ENCODE results near the gene ELK4.

The ELK4 gene

GRCh38 chr1:205578780-205579571, 52.8 kb downstream of the ELK4 start:
- DNase-seq, result no peak

DNA sequence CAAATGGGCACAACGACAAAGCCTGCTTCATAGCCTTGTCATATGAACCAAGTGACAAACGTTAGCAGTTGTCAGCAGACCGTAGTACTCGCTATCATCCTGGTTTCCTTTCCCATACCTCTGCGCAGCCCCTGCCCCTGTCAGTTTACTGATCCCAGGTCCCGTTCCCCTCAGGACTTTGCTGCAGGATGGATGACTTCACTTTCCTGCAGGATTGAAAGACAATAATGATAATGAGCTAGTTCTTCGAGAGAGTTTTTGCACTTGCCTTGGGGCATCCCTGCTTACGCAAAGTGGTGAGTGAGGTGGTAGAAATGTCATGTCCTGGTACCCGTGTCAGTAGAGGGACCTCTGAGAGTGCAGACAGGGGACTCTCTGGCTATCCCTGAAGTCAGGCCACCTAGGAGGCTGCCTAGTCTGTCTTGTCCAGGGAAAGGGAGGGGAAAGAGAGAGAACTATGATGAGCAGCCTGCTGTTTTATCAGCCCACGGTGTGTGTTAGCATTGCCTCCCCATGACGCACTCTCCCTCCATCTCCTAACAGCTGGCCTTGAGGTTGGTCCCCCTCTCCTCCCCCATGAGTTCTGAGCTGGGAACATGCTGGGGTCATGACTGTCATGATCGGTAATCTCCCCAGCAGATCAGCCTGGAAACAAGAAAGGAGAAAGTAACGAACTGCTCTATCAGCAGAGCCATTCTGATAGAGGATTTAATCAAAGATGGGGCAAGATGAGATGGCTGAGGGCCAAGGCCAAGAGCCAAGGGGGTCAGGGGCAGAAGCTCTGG, 53.7 kb downstream of the ELK4 start:
- no peak for DNase-seq

DNA sequence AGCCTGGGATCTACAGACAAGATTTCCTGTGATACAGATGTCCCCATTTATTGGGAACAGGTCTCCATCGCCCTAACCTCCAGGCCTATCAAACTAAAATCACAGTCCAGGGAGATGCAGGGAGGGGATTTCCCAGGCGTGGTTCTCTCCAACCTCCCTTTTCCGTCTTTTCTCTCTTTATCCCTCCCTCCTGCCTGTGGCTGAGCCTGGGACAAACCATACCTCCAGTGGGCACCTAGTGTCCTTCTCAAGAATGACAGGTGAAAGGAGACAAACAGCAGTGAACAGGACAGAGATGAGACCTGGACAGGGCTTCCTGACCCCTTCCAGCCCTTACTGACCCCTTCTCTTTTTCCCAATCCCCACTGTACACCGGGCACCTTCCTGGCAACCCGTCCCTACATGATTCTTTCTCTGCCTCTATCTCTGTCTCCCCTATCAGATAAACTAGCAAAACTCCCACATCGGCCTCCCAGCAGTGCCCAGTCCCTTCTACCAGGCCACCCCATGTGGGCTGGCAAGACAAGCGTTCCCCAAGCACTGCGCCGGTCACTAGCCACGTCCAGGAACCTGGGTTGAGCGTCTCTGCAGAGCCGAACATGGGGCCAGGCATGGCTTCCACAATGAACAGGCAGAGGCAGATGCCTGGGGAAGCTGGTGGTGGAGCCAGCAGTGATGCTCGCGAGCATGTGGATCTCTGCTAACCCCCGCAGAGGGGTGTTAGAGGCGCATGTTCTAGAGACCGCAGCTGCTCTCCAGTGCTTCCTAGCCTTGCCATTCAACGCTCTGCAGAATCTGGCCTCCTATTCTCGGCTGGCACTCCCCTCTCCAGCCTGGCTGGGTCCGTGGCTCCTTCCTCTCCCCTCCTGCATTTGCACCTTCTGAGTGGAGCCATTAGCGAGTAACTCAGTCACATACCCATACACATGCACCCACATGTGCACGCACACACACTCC, 54.7 kb downstream of the ELK4 start:
- DNase-seq, result no peak

DNA sequence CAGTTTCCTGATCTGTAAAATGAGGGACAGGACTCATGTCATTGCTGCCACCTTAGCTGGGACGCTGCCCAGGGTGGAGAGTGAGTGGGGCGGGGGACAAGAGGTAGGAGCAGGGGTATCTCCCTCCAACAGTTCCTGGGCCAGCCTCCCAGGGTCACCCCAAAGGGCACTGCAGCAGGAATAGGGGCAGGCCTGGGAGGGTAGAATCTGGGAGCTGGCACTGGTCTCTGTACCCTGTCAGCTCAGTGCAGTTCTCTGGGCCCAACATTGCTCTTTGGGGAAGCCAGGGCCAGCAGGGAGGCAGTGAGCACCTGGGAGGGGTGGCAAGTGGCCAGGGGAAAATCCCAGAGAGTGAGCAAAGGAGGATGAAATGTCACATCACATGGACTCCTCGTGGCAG, 55.8 kb downstream of the ELK4 start:
- no peak for DNase-seq

GRCh38 chr1:205575294-205575885, 56.4 kb downstream of the ELK4 start:
- DNase-seq, result no peak

DNA sequence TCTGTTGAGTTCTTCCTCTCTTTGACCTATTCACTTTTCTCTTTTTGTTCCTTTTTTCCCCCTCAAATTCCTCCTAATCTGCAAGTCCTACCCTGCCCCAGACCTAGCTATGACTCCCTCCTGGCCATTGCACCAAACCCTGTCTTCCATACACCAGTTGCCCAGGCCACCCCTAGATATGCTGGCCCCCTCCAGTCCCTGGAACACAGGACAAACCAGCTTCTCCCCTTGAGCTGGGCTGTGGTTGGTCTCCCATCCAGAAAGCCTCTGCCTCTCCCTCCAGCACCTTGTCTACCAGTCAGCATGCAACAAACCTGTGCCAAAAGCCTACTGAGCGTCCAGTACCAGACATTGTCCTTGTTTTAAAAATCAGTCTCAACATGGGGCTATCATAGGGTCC, 59.4 kb downstream of the ELK4 start:
- DNase-seq, result no peak

DNA sequence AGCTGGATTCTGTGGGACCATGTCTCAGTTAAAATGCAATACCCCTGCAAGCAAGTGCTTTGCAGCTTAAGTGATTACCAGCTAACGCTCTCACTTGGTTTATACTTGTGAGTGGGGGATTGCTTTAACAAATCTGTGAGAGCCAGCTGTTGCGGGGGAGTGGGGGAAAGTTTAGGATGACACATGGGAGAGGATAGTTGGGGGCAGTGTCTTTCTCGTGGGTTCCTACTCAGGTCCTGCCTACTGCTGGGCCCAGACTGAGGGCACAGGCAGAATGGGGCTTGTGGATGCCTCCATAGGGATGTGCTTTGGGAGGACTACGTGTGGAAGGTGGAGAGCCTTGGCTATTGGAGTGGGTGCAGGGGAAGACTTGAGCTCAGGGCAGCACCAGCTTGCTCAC, 60.1 kb downstream of the ELK4 start:
- no peak for DNase-seq

DNA sequence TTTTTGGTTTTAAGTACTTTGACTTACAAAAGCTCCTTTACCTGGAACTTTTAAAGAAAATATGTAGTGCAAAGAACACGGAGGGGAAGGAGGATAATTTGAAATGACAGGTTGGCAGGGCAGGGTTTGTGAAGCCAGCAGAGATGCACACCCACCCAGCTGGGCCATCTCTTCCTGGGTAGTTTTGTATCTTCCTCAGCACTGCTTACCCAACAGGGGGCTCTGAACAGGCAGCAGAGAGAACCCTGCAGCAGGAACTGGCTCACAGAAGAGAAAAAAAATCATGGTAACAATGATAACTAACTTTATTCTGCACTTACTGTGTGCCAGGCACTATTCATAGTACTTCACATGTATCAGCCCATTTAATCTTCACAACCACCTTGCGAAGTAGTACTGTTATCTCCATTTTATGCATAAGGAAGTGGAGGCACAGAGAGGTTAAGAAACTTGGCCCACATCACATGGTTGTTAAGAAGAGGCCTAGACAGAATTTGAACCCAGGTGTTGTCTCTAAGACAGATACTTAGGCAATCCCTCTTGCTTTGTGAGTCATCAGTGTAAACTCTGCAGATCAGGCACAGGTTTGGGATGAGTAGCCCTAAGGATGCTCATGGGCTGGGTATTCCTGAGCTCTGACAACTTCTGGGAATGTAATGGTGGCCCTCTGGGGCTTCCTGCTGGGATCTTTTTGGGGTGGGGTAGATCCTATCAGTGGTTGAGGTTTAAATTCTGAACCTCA, 60.8 kb downstream of the ELK4 start:
- no peak for DNase-seq

DNA sequence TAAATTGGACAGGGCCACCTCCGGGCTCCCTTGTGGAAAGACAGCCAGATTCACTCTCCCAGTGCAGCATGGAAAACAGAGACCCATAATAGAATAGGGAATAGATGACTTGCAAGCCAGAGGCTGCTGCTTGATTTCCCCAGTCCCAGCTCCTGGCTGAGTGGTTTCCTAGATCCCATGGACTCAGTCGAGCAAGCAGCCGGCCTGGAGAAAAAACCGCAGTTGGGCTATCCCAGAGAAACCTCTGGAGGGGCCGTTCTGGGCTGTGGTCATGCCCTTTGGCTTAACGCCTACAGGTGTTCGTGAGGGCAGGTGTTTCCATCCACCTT, 61.7 kb downstream of the ELK4 start:
- no peak for DNase-seq

- no peak for DNase-seq
Measured at GRCh38 chr1:205569411-205570172, 62.2 kb downstream of the ELK4 start.

- no peak for DNase-seq
Measured at GRCh38 chr1:205568469-205569361, 63.1 kb downstream of the ELK4 start.

- DNase-seq, result no peak
Measured at GRCh38 chr1:205568135-205568468, 63.7 kb downstream of the ELK4 start.

DNA sequence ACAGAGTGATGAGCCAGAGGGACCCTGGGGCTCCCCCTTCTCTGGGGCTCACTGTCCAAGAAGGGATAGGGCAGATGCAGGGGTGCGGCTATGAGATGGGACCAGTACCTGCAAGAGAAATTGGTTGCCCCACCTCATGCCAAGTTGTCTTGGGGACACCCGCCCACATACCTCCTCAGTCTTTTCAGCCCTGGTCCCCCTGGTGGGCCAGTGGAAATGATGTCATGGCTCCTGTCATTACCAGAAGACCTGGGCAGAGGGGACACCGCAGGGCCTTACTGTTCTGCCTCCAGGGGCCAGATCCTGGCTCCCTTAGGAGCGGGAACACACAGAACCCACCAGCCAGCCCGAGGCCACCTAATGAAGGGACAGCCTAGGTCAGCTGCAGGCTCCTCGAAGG, 64.1 kb downstream of the ELK4 start:
- no peak for DNase-seq

GRCh38 chr1:205565799-205566198, 66.0 kb downstream of the ELK4 start:
- DNase-seq, result no peak

DNA sequence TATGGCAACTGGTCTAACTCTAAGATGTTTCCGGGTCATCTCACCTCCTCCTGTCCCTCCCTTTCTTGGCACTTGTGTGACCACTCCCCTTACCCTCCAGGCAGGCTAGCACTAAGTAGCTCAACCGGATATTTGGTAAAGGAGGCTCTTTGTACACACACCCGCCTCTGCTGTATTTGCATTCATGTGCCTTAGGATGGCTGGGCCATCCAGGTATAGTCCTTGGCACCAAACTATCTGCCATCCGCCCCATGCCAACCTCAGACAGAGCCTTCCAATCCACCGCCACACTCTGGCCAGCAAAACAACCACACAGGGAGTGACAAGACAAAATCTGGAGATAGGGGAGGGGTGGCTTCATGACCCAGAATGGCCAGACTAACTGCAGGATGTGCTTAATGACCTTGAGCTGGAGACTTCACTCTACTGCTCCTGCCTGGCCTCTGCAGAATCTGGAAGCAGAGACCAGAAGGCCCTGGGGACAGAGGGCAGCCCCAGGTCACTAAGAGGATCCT, 67.8 kb downstream of the ELK4 start:
- no peak for DNase-seq

- no peak for DNase-seq
Measured at GRCh38 chr1:205561501-205562203, 70.2 kb downstream of the ELK4 start.

All from left hindlimb (tissue), 1 donor.